T47D (cell line): Measurements from ENCODE around the gene FAM217B.

Source experiments
- DNase-seq, 2 experiments: peaks; one replicate each; pipeline versions ENCODE4 v3.0.0 to v3.0.0-alpha.2; 2011 to 2012; ENCODE audit warnings: low read depth in 1 of 2, low spot score in 1 of 2
- JUND ChIP-seq: IDR thresholded peaks from 2 replicates; pipeline ENCODE4 v1.6.1; 2012; ENCODE audit warnings: low read depth
- in situ Hi-C: cut with HindIII; loops from 2 replicates; pipeline ENCODE4 v1.10.0; 2016; ENCODE audit warnings: low sequenced_read_pairs, low pct_unique_long_range_greater_than_20kb

Gene FAM217B, protein sequence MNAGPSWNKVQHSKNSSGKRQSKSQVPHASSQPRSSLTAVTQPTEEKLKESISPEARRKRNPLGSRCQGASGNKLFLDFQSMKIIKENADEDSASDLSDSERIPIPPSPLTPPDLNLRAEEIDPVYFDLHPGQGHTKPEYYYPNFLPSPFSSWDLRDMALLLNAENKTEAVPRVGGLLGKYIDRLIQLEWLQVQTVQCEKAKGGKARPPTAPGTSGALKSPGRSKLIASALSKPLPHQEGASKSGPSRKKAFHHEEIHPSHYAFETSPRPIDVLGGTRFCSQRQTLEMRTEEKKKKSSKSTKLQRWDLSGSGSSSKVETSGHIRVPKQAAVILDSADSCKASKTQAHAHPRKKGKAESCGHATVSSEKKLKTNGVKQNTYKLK

DNA sequence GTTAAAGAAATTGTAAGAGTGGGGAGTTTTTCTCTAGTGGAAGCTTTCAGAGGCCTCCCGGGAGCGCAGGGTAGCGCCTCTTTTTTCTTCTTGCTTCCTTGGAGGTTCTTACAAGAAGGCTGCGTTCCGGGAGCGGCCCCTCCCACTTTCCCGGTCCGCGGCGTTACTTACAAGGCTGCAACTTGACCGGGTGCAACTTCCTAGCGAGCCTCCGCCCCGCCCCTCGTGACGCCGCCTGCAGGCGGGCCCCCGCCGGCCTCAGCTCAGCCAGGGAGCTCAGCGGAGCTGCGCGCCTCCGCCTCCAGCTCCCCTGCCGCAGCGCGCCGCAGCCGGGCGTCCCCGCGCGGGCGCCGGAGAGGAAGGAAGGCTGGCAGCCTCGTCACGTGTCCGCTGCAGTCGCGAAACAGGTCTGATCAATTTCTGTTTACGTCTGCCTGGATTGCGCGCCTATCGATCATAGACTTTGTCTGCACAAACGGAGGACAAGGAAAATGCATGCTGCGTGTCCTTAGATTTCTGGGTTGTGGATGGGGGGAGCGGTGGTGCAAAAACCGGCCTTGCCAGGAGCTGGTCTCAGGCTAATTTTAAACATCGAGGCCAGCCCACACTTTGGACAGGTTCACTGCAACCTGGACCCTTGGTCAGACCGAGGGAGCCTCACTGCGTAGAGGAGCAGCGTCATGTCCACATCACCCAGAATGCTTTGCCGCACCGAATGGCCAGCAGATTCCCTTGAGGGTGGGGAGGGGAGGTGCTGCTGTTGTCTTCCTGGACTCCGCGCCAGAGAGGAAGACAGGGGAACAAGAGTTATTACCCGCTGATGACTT lies at the start of gene FAM217B, which contains the start of gene PPP1R3D:
Gene FAM217B (plus strand): TSS at position 261 of the 827 bp plus-strand sequence. CDS start 3,555 bp downstream, outside the sequence.
Gene PPP1R3D (minus strand): TSS at position 177 of the 827 bp plus-strand sequence. CDS start 374 bp downstream, outside the sequence.
- DNase-seq = peak; percentile 99
- 0 out of 2 replicates have a peak, but pooled peaks have one; percentile 3 for TF ChIP-seq JUND
- in situ Hi-C loops = no loop called here

DNA sequence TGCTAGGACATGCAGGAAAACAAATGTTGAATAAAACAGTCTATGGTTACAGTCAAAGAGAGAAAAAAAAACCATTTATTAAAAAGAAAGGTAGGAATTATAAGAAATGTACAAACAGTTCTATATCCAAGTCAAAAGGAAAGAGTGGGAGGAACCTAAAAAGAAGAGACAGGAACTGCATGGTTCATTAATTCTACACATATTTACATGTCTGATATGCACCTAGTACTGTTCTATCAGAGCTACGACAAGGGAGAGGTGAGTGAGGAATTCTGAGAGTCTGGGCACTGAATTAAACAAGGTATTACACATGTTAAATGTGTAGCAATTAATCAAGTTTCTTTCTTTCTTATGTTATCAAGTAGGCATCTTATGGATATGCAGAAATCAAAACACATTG lies 48.6 kb upstream of the FAM217B start:
- in situ Hi-C loops = no loop called here
- DNase-seq = no peak

DNA sequence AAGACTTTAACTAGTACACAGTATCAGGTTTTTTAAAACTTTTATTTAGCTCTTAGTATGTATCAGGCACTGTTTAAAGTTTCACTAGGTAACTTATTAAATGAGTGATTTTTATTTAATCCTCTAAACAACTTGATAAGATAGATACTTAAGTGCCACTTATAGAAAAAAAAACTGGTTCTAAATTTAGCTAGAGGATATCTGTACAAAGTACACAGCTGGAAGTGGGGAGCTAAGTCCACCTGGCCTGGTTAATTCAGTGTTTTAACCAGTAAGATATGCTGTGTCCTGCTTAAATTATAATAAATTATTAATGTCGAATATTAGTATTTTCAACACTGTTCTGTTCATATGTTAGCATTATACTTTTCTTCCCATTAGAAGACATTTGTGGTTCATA lies 44.3 kb upstream of the FAM217B start:
- in situ Hi-C loops = no loop called here

More for the DNA sequence above, 48.6 kb upstream of the FAM217B start:
- TF ChIP-seq JUND = no peak

DNA sequence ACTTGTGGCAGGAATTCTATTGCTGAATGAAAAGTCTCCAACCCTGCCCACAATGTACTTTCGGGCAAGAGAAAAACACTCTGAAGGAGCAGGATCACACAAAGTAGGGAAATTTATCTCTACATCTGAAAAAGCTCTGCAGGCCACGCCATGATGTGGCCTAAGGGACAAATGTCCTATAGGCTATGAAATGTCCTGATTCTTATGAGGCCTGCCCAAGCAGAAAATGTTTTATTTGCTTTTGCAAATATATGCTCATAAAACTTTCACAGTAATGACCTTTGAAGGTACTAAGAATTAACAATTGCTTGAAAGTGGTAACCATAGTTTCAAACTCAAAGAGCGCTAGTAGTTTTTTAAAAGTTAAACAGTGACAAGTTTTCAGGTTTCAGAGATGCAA lies 37.7 kb upstream of the FAM217B start:
- in situ Hi-C loops = no loop called here
- no peak for TF ChIP-seq JUND
- no peak for DNase-seq

More for the DNA sequence above, 44.3 kb upstream of the FAM217B start:
- DNase-seq = no peak
- no peak for TF ChIP-seq JUND

DNA sequence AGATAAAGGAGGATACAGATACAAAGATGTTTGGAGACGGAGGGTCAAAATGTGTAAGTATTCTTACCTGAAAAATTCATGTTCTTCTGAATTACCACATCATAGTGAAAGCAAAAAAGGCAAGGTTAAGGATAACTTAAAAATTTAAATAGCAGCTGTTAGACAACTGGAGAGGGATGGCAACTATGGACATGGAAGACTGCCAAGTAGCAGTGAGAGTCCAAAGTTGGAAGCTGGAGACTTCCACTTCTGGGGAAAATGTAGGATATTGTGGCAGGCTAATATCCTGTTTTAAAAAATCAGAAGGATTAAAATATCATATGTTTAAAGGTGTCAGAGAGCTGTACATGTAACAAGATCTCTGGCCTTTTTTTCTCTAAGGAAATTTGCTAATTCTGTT lies 36.6 kb upstream of the FAM217B start:
- no peak for DNase-seq
- no peak for TF ChIP-seq JUND
- in situ Hi-C loops = no loop called here

DNA sequence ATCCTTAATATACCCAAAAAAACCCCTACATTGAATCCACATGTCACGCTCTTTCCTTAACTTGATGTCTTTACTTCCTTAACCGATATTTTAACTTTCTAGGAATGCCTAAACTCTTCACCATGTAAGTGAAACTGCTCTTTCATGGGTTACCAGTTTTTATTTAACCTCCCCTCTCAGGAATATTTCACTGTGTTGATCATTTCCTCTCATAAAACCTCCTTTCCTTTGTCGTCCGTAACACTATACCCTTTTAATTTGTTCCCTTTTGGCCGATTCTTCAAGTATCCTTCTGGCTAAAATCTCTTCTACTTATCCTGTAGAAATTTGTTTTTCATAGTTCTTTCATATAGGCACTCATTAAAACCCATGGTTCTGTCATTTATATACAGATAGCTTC lies 31.3 kb upstream of the FAM217B start:
- in situ Hi-C loops = no loop called here
- TF ChIP-seq JUND = no peak
- DNase-seq = no peak

DNA sequence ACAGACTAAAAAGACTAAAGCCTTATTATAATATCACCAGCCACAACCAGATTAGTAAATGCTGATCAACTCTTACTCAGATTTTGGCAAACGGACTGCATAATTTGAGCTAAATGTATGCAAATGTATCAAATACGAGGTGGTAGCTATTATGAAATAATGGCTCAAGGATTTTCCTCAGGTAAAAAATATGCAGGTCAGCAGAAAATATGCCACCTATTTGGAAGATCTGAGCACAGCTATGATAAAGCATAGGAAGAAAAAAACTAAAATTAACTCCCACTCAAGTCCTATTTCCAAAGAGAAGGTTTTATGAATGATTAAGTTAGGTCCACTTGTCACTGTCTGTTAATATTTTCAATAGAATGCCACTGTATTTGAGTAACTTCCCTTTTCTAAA lies 29.1 kb upstream of the FAM217B start:
- no peak for DNase-seq
- in situ Hi-C loops = no loop called here
- no peak for TF ChIP-seq JUND

DNA sequence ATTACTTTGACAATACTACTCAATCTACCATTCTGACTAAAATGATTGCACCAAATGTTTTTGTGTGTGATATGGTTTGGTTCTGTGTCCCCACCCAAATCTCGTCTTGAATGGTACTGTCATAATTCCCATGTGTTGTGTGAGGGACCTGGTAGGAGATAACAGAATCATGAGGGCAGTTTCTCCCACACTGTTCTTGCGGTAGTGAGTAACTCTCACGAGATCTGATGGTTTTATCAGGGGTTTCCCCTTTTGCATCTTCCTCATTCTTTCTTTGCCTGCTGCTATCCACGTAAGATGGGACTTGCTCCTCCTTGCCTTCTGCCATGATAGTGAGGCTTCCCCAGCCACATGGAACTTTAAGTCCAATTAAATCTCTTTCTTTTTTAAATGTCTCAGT lies 27.6 kb upstream of the FAM217B start:
- in situ Hi-C loops = no loop called here
- no peak for TF ChIP-seq JUND
- DNase-seq = no peak

DNA sequence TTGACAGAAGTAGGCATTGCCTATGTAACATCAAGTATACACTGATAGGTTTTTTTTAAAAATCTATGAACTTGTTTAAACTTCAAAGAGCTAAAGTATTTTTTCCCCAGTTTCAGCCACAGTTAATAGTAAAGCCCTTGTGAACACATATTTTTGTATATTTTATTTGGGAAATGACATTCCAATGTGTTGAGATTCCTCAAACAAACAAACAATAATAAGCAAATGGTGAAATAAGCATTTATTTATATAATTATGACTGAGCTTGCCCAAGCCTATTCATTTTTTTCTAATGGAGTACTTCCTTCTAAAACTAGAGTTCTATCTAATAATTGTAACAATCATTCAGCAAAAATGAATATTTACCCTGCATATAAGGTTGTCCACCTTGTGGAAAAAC lies 19.2 kb upstream of the FAM217B start:
- TF ChIP-seq JUND = no peak
- in situ Hi-C loops = no loop called here

DNA sequence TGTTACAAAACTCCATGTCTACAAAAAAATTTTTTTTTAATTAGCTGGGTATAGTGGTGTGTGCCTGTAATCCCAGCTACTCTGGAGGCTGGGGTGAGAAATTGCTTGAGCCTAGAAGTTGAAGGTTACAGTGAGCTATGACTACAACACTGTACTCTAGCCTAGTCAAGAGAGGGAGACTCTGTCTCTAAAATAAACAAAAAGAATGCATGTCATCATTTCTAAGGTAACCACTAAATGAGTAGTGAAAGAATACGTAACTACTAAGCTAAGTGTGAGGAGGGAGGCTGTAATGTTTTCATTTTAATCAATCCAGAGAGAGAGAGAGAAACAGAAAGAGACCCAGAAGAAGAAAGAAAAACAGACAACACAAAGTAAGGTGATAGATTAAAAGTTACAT lies 16.7 kb upstream of the FAM217B start:
- no peak for DNase-seq
- in situ Hi-C loops = no loop called here
- TF ChIP-seq JUND = no peak

More for the DNA sequence above, 19.2 kb upstream of the FAM217B start:
- no peak for DNase-seq

DNA sequence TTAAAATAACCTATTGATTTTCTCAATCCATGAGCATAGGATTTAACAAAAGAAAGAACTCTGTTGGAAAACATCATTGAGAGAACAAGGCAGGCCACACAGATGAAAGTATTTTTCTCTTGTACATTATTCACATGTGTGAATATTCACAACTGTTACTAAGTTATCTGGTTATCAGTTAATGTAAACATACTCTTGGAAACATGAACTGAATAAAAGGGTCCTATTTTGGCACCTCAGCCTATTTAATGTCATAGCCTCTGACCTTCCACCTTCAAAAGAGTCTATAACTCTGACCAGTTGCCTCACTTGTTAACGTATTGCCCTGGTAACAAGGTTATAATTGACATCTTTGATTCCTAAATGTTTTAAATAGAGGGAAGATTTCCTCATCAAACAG lies 14.8 kb upstream of the FAM217B start:
- TF ChIP-seq JUND = no peak
- no peak for DNase-seq
- in situ Hi-C loops = no loop called here

DNA sequence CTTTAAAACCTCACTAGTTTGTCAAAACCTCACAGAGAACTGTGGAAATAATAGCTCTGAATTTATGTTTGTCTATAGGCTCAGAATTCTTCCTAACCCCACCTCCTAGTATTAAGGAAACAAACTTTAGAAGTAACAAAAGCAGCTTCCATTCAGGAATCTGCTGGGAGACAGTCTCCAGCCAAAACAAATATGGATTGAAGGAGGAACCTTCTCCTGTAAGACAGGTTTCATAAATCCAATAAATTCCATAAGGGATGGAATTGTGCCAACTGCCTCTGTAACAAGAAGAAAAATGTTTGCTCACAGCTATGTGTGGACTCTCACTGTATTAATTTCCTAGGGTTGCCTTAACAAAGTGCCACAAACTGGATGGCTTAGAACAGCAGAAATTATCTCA lies 14.3 kb upstream of the FAM217B start:
- peak; percentile 70 to 99 for DNase-seq
- in situ Hi-C loops = no loop called here
- TF ChIP-seq JUND = peak; percentile 84
